Activated B cell treated with CpG ODN at 0.5 μM for 24 hours (primary cell): ENCODE measurements around the gene CPNE4. TPM values are rescaled to one million over a fixed set of nuclear protein-coding genes. Genes with fewer than 3 reads are reported as not detected.

Experiments used
- ATAC-seq: fragments of 200-7000 bp; cut with Tn5 transposase; one replicate; pipeline ENCODE4 v1.10.0; 2021; ENCODE audit warnings: low read depth, mild to moderate bottlenecking, moderate library complexity
- CTCF ChIA-PET: fragments of 350-600 bp; sonication (Branson Sonifier 250); formaldehyde crosslinking; loops from one replicate; lab custom pipeline; 2021; ENCODE audit warnings: antibody characterized with exemption; lab: Charles Lee
- POLR2A ChIA-PET: fragments of 350-600 bp; sonication (Branson Sonifier 250); formaldehyde crosslinking; loops from one replicate; lab custom pipeline; 2021; ENCODE audit warnings: antibody characterized with exemption; lab: Charles Lee
- DNase-seq: peaks from one replicate; pipeline ENCODE4 v3.0.0; 2022
- H3K27ac Mint-ChIP-seq: one replicate; pipeline ENCODE4 v1.8.0; 2020; ENCODE audit warnings: mixed read lengths
- H3K27me3 Mint-ChIP-seq: one replicate; pipeline ENCODE4 v1.8.0; 2021; ENCODE audit warnings: mixed read lengths
- H3K36me3 Mint-ChIP-seq: one replicate; pipeline ENCODE4 v1.8.0; 2021; ENCODE audit warnings: low read depth, mixed read lengths
- H3K4me1 Mint-ChIP-seq: one replicate; pipeline ENCODE4 v1.8.0; 2021; ENCODE audit warnings: mixed read lengths
- H3K4me3 Mint-ChIP-seq: one replicate; pipeline ENCODE4 v1.8.0; 2020; ENCODE audit warnings: mild to moderate bottlenecking, mixed read lengths
- H3K9me3 Mint-ChIP-seq: one replicate; pipeline ENCODE4 v1.8.0; 2020; ENCODE audit warnings: mixed read lengths
- intact Hi-C: fragments of 100-400 bp; cut with micrococcal nuclease; formaldehyde crosslinking; loops from one replicate; pipeline ENCODE4 v1.15.1; 2024
- total RNA-seq: library from RNA; stranded (reverse); gene quantifications from 2 replicates; pipeline ENCODE4 v1.2.3, GENCODE V29; 2022
- TF ChIP-seq, protein P1 (sequence below): fragments of 200-600 bp; IDR thresholded peaks from one replicate; pipeline ENCODE4 v1.8.0; 2022; ENCODE audit warnings: antibody characterized with exemption, mild to moderate bottlenecking

Gene CPNE4
- total RNA-seq, 1 donor from 2014 or later = not detected

- H3K4me1 Mint-ChIP-seq = no peaks in the 10 kb centered on the region
- CTCF ChIA-PET = no interaction called here
- TF ChIP-seq, protein P1, sequence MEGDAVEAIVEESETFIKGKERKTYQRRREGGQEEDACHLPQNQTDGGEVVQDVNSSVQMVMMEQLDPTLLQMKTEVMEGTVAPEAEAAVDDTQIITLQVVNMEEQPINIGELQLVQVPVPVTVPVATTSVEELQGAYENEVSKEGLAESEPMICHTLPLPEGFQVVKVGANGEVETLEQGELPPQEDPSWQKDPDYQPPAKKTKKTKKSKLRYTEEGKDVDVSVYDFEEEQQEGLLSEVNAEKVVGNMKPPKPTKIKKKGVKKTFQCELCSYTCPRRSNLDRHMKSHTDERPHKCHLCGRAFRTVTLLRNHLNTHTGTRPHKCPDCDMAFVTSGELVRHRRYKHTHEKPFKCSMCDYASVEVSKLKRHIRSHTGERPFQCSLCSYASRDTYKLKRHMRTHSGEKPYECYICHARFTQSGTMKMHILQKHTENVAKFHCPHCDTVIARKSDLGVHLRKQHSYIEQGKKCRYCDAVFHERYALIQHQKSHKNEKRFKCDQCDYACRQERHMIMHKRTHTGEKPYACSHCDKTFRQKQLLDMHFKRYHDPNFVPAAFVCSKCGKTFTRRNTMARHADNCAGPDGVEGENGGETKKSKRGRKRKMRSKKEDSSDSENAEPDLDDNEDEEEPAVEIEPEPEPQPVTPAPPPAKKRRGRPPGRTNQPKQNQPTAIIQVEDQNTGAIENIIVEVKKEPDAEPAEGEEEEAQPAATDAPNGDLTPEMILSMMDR = no peak
Measured at GRCh38 chr3:131702146-131702545, 332.7 kb downstream of the CPNE4 start.

GRCh38 chr3:131701153-131701770 is 333.6 kb downstream of the CPNE4 start:
- TF ChIP-seq, protein P1 = no peak
- no peak for DNase-seq
- no peak for ATAC-seq
- Mint-ChIP-seq H3K9me3 (no peaks in the 10 kb centered on the region), H3K4me1 (no peaks in the 10 kb centered on the region), H3K27me3 (no peaks in the 10 kb centered on the region), H3K36me3 (no peaks in the 10 kb centered on the region), H3K27ac (no peak overlapping the region), H3K4me3 (no peak overlapping the region)
- intact Hi-C loops = no loop called here
- POLR2A ChIA-PET = no interaction called here
- CTCF ChIA-PET = no interaction called here

More at GRCh38 chr3:131702146-131702545, 332.7 kb downstream of the CPNE4 start:
- H3K27me3 Mint-ChIP-seq = peaks cover 1% of the 10 kb centered on the region
- ATAC-seq (no peak), DNase-seq (no peak)
- no peaks in the 10 kb centered on the region for H3K36me3 Mint-ChIP-seq
- H3K4me3 Mint-ChIP-seq = no peak overlapping the region
- H3K27ac Mint-ChIP-seq = no peak overlapping the region
- H3K9me3 Mint-ChIP-seq = no peaks in the 10 kb centered on the region
- POLR2A ChIA-PET = no interaction called here
- intact Hi-C loops = no loop called here

DNA sequence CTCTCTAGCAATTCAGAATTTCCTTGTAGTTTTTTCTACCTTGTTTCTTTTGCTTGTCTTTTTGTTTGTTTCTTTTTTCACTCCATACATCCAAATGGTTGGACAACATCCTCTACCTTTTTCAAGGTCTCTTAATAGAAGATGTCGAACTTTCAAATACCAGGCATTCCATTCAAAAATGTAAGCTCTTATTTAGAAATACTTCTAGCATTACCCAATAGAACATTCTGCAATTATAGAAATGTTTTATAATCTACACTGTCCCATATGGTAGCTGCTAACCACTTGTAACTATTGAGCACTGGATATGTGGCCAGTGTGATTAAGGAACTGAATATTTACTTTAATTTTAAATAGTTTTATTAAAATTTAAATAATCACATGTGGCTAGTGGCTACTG is 335.8 kb downstream of the CPNE4 start:
- Mint-ChIP-seq H3K27me3 (no peaks in the 10 kb centered on the region), H3K27ac (no peak overlapping the region), H3K4me3 (no peak overlapping the region), H3K36me3 (no peaks in the 10 kb centered on the region), H3K9me3 (no peaks in the 10 kb centered on the region), H3K4me1 (no peaks in the 10 kb centered on the region)
- intact Hi-C loops = no loop called here
- TF ChIP-seq, protein P1 = no peak
- no peak for DNase-seq
- CTCF ChIA-PET = no interaction called here
- POLR2A ChIA-PET = no interaction called here
- no peak for ATAC-seq

DNA sequence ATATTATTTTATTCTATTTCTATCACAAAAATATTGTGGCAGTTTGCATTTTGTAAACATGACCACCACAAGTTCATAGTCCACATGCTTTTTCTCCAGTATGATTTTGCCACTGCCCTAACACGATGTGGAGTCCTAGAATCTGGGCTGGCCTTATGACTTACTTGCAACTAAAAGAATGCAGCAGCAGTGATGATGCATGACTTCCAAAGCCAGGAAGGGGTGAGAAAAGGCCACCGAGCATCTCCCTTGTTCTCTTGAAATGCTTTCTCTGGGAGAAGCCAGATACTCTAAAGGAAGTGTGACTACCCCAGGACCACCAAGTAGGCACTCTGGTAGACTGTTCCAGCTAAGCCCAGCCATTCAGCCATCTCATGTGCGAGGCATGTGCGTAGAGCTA is 340.4 kb downstream of the CPNE4 start:
- intact Hi-C loops = no loop called here
- Mint-ChIP-seq H3K27ac (no peak overlapping the region), H3K36me3 (no peaks in the 10 kb centered on the region), H3K4me3 (no peak overlapping the region), H3K4me1 (no peaks in the 10 kb centered on the region), H3K27me3 (no peaks in the 10 kb centered on the region), H3K9me3 (no peaks in the 10 kb centered on the region)
- ATAC-seq (no peak), DNase-seq (no peak)
- CTCF ChIA-PET = interaction anchor here (1.9 kb wide), 1 partner anchor 10 kb away, joined by 4 read pairs; no protein-coding TSS in a partner anchor
- POLR2A ChIA-PET = no interaction called here
- TF ChIP-seq, protein P1 = no peak

- no peak for DNase-seq
- POLR2A ChIA-PET = no interaction called here
- no peak for ATAC-seq
- intact Hi-C loops = no loop called here
- H3K9me3 Mint-ChIP-seq = no peaks in the 10 kb centered on the region
- H3K4me1 Mint-ChIP-seq = no peaks in the 10 kb centered on the region
- no peaks in the 10 kb centered on the region for H3K27me3 Mint-ChIP-seq
- no peak overlapping the region for H3K4me3 Mint-ChIP-seq
- TF ChIP-seq, protein P1 = no peak
- CTCF ChIA-PET = no interaction called here
- no peak overlapping the region for H3K27ac Mint-ChIP-seq
- no peaks in the 10 kb centered on the region for H3K36me3 Mint-ChIP-seq
Measured at GRCh38 chr3:131692356-131692755, 342.5 kb downstream of the CPNE4 start.
